MM.1S (cell line): Measurements from ENCODE around the gene CYP2S1.

Experiments
- CTCF ChIP-seq: fragments of 300-600 bp; sonication (generic); IDR thresholded peaks from 2 replicates; pipeline ENCODE4 v1.5.1; 2016; ENCODE audit warnings: antibody characterized with exemption, low read length, mixed read lengths
- EZH2 ChIP-seq: fragments of 300-600 bp; sonication (generic); optimal IDR thresholded peaks from 2 replicates; pipeline ENCODE3; 2017; ENCODE audit warnings: low read depth, mild to moderate bottlenecking, antibody characterized with exemption, low read length, mixed read lengths

DNA sequence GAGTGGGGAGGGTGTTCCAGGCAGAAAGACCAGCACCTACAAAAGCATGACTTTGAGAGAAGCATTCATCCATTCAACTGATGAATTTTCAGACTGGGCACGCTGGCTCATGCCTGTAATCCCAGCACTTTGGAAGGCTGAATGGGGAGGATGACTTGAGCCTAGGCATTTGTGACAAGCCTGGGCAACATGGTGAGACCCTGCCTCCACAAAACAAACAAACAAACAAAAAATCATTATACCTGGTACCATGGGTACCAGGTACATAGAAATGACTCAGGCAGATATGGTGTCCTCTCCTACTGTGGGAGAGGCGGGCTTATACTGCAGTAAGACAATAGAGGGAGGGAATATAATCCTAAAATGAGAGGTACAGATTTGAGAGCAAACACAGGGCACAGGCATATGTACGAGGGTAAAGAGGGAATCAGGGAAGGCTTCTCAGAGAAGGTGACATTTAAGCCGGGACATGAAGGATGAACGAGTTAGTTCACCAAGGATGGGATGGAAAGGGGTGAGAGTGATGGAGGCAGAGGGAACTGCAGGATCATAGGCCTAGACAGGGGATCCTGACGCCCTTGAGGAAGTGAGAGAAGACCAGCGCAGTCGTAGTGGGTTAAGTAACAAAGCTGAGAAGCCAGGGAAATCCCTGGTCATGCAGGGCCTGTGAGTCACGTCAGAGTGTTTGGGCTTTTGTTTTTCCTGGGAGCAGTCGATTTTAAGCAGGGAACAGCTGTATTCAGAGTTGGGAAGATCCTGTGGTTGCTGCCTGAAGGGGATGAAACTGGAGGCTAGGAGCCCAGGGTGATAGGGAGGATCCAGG, 2.9 kb downstream of the CYP2S1 start:
- TF ChIP-seq CTCF (no peak), EZH2 (no peak)
